ENCODE measurements around the gene MICAL3.

The MICAL3 gene

GRCh38 chr22:17738386-17739128 is 285.8 kb downstream of the MICAL3 start:
- no peak for DNase-seq
